ENCODE measurements around the gene NELL1.

The NELL1 gene

GRCh38 chr11:21229224-21229623 is 559.8 kb downstream of the NELL1 start:
- Histone ChIP-seq H3K4me3 (replicated peaks; ENCODE audit: insufficient read depth, low read length) (no peak overlapping the region), H3K27me3 (ENCODE audit: insufficient read depth, poor library complexity, severe bottlenecking) (no peaks in the 10 kb centered on the region), H3K27ac (replicated peaks) (no peak overlapping the region)
- no peak for TF ChIP-seq SPI1 (IDR thresholded peaks at IDR 0.05; ENCODE audit: borderline replicate concordance, low read depth)
- TF ChIP-seq REST (IDR thresholded peaks at IDR 0.05; ENCODE audit: insufficient replicate concordance, low read depth): no peak
- no peak for TF ChIP-seq POLR2AphosphoS5 (IDR thresholded peaks at IDR 0.05; ENCODE audit: low read depth)
- TF ChIP-seq GABPA (IDR thresholded peaks at IDR 0.05; ENCODE audit: low read depth): no peak
- TF ChIP-seq CTCF (IDR thresholded peaks at IDR 0.05; ENCODE audit: insufficient read depth, low read length): no peak
- DNase-seq (ENCODE audit: low read depth in 1 of 2, low spot score in 1 of 2): no peak

- TF ChIP-seq REST (IDR thresholded peaks at IDR 0.05; ENCODE audit: insufficient replicate concordance, low read depth): no peak
- no peak for TF ChIP-seq POLR2AphosphoS5 (IDR thresholded peaks at IDR 0.05; ENCODE audit: low read depth)
- TF ChIP-seq CTCF (IDR thresholded peaks at IDR 0.05; ENCODE audit: insufficient read depth, low read length): no peak
- TF ChIP-seq SPI1 (IDR thresholded peaks at IDR 0.05; ENCODE audit: borderline replicate concordance, low read depth): no peak
- no peak for TF ChIP-seq GABPA (IDR thresholded peaks at IDR 0.05; ENCODE audit: low read depth)
Observed at GRCh38 chr11:21250196-21250595, 580.8 kb downstream of the NELL1 start.

GRCh38 chr11:21254055-21254454 is 584.7 kb downstream of the NELL1 start:
- no peak overlapping the region for H3K27ac ChIP-seq (replicated peaks)
- DNase-seq (ENCODE audit: low read depth in 1 of 2, low spot score in 1 of 2): no peak
- TF ChIP-seq CTCF (IDR thresholded peaks at IDR 0.05; ENCODE audit: insufficient read depth, low read length): no peak
- TF ChIP-seq REST (IDR thresholded peaks at IDR 0.05; ENCODE audit: insufficient replicate concordance, low read depth): no peak
- TF ChIP-seq GABPA (IDR thresholded peaks at IDR 0.05; ENCODE audit: low read depth): no peak
- no peak for TF ChIP-seq POLR2AphosphoS5 (IDR thresholded peaks at IDR 0.05; ENCODE audit: low read depth)
- no peak for TF ChIP-seq SPI1 (IDR thresholded peaks at IDR 0.05; ENCODE audit: borderline replicate concordance, low read depth)

More at GRCh38 chr11:21250196-21250595, 580.8 kb downstream of the NELL1 start:
- Histone ChIP-seq H3K4me3 (replicated peaks; ENCODE audit: insufficient read depth, low read length) (no peak overlapping the region), H3K27ac (replicated peaks) (no peak overlapping the region), H3K27me3 (ENCODE audit: insufficient read depth, poor library complexity, severe bottlenecking) (no peaks in the 10 kb centered on the region)
- no peak for DNase-seq (ENCODE audit: low read depth in 1 of 2, low spot score in 1 of 2)

More at GRCh38 chr11:21254055-21254454, 584.7 kb downstream of the NELL1 start:
- H3K27me3 ChIP-seq (ENCODE audit: insufficient read depth, poor library complexity, severe bottlenecking): no peaks in the 10 kb centered on the region
- H3K4me3 ChIP-seq (replicated peaks; ENCODE audit: insufficient read depth, low read length): no peak overlapping the region
